Measurements from ENCODE around the gene SCGN. TPM values are rescaled to one million over a fixed set of nuclear protein-coding genes. Genes with fewer than 3 reads are reported as not detected.

The SCGN gene
- total and polyA plus RNA-seq, 10 donors = not detected

GRCh38 chr6:25685896-25686295 is 33.9 kb downstream of the SCGN start:
- DNase-seq = no peak
- TF ChIP-seq CTCF (IDR thresholded peaks at IDR 0.05 in 8 of 11, conservative IDR thresholded peaks at IDR 0.05 in 3 of 11) (no peak), POLR2AphosphoS5 (IDR thresholded peaks at IDR 0.05) (no peak), POLR2A (IDR thresholded peaks at IDR 0.05) (no peak)
- H3K4me1 ChIP-seq = no peaks in the 10 kb centered on the region
- WGBS, 5 donors = 66 to 90% (median 81%) methylated on average over 5 of the region's 5 CpGs
- no peak overlapping the region for H3K4me3 ChIP-seq
- H3K27ac ChIP-seq = no peak overlapping the region
- intact Hi-C loops (cut with DNase I; ENCODE audit: low total_unique reads) = no loop called here
- no peaks in the 10 kb centered on the region for H3K9me3 ChIP-seq
- peaks cover 0 to 23% (median 6%) of the 10 kb centered on the region in 7 donors for H3K27me3 ChIP-seq (replicated peaks in 1 of 7)
- H3K36me3 ChIP-seq = no peaks in the 10 kb centered on the region

- intact Hi-C loops (cut with DNase I; ENCODE audit: low total_unique reads) = no loop called here
- Histone ChIP-seq H3K36me3 (no peaks in the 10 kb centered on the region), H3K9me3 (no peaks in the 10 kb centered on the region)
These were observed 34.8 kb downstream of the SCGN start for GRCh38 chr6:25686856-25687255.

GRCh38 chr6:25689966-25690365 is 38.0 kb downstream of the SCGN start:
- intact Hi-C loops (cut with DNase I; ENCODE audit: low total_unique reads) = no loop called here
- Histone ChIP-seq H3K27me3 (replicated peaks in 1 of 7) (peaks cover 0 to 17% (median 6%) of the 10 kb centered on the region in 7 donors), H3K27ac (no peak overlapping the region), H3K36me3 (no peaks in the 10 kb centered on the region), H3K4me3 (no peak overlapping the region), H3K4me1 (no peaks in the 10 kb centered on the region), H3K9me3 (no peaks in the 10 kb centered on the region)
- no peak for DNase-seq
- TF ChIP-seq POLR2AphosphoS5 (IDR thresholded peaks at IDR 0.05) (no peak), POLR2A (IDR thresholded peaks at IDR 0.05) (no peak), CTCF (IDR thresholded peaks at IDR 0.05 in 8 of 11, conservative IDR thresholded peaks at IDR 0.05 in 3 of 11) (no peak)
- 59 to 73% (median 71%) methylated on average over 1 of the region's 1 CpG for WGBS, 5 donors

More at GRCh38 chr6:25686856-25687255, 34.8 kb downstream of the SCGN start:
- Histone ChIP-seq H3K27me3 (replicated peaks in 1 of 7) (peaks cover 0 to 23% (median 6%) of the 10 kb centered on the region in 7 donors), H3K27ac (no peak overlapping the region), H3K4me3 (no peak overlapping the region), H3K4me1 (no peaks in the 10 kb centered on the region)
- TF ChIP-seq CTCF (IDR thresholded peaks at IDR 0.05 in 8 of 11, conservative IDR thresholded peaks at IDR 0.05 in 3 of 11) = no peak
- DNase-seq = no peak

- Histone ChIP-seq H3K4me1 (no peaks in the 10 kb centered on the region), H3K9me3 (no peaks in the 10 kb centered on the region), H3K4me3 (no peak overlapping the region), H3K27ac (no peak overlapping the region), H3K27me3 (replicated peaks in 1 of 7) (peaks cover 0 to 17% (median 6%) of the 10 kb centered on the region in 7 donors), H3K36me3 (no peaks in the 10 kb centered on the region)
- DNase-seq = no peak
- WGBS, 5 donors = 87 to 93% (median 89%) methylated on average over 3 of the region's 3 CpGs
- no peak for TF ChIP-seq POLR2A (IDR thresholded peaks at IDR 0.05)
- TF ChIP-seq POLR2AphosphoS5 (IDR thresholded peaks at IDR 0.05) = no peak
- no peak for TF ChIP-seq CTCF (IDR thresholded peaks at IDR 0.05 in 8 of 11, conservative IDR thresholded peaks at IDR 0.05 in 3 of 11)
- intact Hi-C loops (cut with DNase I; ENCODE audit: low total_unique reads) = no loop called here
These were observed 39.9 kb downstream of the SCGN start for GRCh38 chr6:25691894-25692293.
